Iris pigment epithelial cell (primary cell): Measurements from ENCODE around the gene TMEM266.
A peak's percentile ranks its signal among the peaks of the same experiment; 100 is the strongest.

Experiments
- DNase-seq: peaks from one replicate; pipeline ENCODE4 v3.0.0-alpha.2; 2011; ENCODE audit warnings: low read depth

The TMEM266 gene

GRCh38 chr15:76070192-76070591, 10.4 kb downstream of the TMEM266 start:
- no peak for DNase-seq

GRCh38 chr15:76070921-76071635, 11.3 kb downstream of the TMEM266 start:
- DNase-seq, result no peak

- no peak for DNase-seq
Measured at GRCh38 chr15:76071806-76072205, 12.0 kb downstream of the TMEM266 start.

- peak; percentile 31 for DNase-seq
Measured at GRCh38 chr15:76073554-76073953, 13.8 kb downstream of the TMEM266 start.

- no peak for DNase-seq
Measured at GRCh38 chr15:76075046-76075445, 15.3 kb downstream of the TMEM266 start.

- no peak for DNase-seq
Measured at GRCh38 chr15:76078285-76078877, 18.6 kb downstream of the TMEM266 start.

GRCh38 chr15:76084256-76084655, 24.5 kb downstream of the TMEM266 start:
- DNase-seq, result no peak

- no peak for DNase-seq
Measured at GRCh38 chr15:76098685-76099084, 38.9 kb downstream of the TMEM266 start.

GRCh38 chr15:76099388-76099787, 39.6 kb downstream of the TMEM266 start:
- DNase-seq, result no peak

- DNase-seq, result no peak
Measured at GRCh38 chr15:76100361-76100760, 40.6 kb downstream of the TMEM266 start.

- no peak for DNase-seq
Measured at GRCh38 chr15:76101655-76102054, 41.9 kb downstream of the TMEM266 start.

- DNase-seq, result no peak
Measured at GRCh38 chr15:76105391-76105790, 45.6 kb downstream of the TMEM266 start.

- no peak for DNase-seq
Measured at GRCh38 chr15:76105911-76106310, 46.1 kb downstream of the TMEM266 start.

GRCh38 chr15:76107169-76107568, 47.4 kb downstream of the TMEM266 start:
- DNase-seq, result peak; percentile 11

GRCh38 chr15:76108021-76108723, 48.4 kb downstream of the TMEM266 start:
- no peak for DNase-seq

- DNase-seq, result no peak
Measured at GRCh38 chr15:76109046-76109445, 49.3 kb downstream of the TMEM266 start.

- no peak for DNase-seq
Measured at GRCh38 chr15:76114561-76114960, 54.8 kb downstream of the TMEM266 start.

GRCh38 chr15:76116138-76116885, 56.5 kb downstream of the TMEM266 start:
- DNase-seq, result no peak

GRCh38 chr15:76117181-76117580, 57.4 kb downstream of the TMEM266 start:
- DNase-seq, result no peak

- DNase-seq, result no peak
Measured at GRCh38 chr15:76118767-76119166, 59.0 kb downstream of the TMEM266 start.

GRCh38 chr15:76123031-76123430, 63.2 kb downstream of the TMEM266 start:
- no peak for DNase-seq

- DNase-seq, result no peak
Measured at GRCh38 chr15:76127169-76127568, 67.4 kb downstream of the TMEM266 start.

GRCh38 chr15:76127880-76128279, 68.1 kb downstream of the TMEM266 start:
- DNase-seq, result no peak
